Measurements from ENCODE around the gene TMEM132C. TPM values are rescaled to one million over a fixed set of nuclear protein-coding genes. Genes with fewer than 3 reads are reported as not detected.

The TMEM132C gene
- total RNA-seq, 1 donor from 2014 or later = not detected

GRCh38 chr12:128305336-128305892 is 38.4 kb downstream of the TMEM132C start:
- ChIA-PET CTCF (no interaction called here), POLR2A (no interaction called here)
- DNase-seq = no peak
- Mint-ChIP-seq H3K4me1 (no peaks in the 10 kb centered on the region), H3K4me3 (no peak overlapping the region), H3K36me3 (ENCODE audit: low read depth) (no peaks in the 10 kb centered on the region), H3K9me3 (peaks cover 5% of the 10 kb centered on the region), H3K27ac (no peak overlapping the region), H3K27me3 (no peaks in the 10 kb centered on the region)
- TF ChIP-seq, protein P1, sequence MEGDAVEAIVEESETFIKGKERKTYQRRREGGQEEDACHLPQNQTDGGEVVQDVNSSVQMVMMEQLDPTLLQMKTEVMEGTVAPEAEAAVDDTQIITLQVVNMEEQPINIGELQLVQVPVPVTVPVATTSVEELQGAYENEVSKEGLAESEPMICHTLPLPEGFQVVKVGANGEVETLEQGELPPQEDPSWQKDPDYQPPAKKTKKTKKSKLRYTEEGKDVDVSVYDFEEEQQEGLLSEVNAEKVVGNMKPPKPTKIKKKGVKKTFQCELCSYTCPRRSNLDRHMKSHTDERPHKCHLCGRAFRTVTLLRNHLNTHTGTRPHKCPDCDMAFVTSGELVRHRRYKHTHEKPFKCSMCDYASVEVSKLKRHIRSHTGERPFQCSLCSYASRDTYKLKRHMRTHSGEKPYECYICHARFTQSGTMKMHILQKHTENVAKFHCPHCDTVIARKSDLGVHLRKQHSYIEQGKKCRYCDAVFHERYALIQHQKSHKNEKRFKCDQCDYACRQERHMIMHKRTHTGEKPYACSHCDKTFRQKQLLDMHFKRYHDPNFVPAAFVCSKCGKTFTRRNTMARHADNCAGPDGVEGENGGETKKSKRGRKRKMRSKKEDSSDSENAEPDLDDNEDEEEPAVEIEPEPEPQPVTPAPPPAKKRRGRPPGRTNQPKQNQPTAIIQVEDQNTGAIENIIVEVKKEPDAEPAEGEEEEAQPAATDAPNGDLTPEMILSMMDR (IDR thresholded peaks at IDR 0.05) = no peak
- no peak for ATAC-seq (ENCODE audit: low read depth)
- intact Hi-C loops (cut with micrococcal nuclease) = no loop called here

DNA sequence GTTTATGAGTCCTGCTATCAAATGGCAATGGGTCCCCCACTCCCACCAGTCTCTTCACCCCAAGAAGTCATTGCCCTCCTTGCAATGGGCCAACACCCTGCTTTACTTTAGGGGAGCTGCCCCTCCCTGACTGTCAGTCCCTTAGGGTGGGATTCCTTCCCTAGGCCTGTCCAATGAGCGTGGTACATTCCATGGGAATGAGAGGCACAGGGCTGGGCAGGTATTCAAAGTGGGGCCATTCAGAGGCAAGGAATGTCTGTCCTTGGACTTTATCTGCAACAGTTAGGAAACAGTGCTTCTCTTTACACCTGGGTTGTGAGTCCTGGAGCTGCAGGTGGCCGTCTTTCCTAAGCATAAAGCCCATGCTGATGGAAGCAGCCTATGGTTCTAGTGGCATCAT is 40.8 kb downstream of the TMEM132C start:
- CTCF ChIA-PET = no interaction called here
- ATAC-seq (ENCODE audit: low read depth) (no peak), DNase-seq (no peak)
- H3K9me3 Mint-ChIP-seq = peaks cover 5% of the 10 kb centered on the region
- no peak overlapping the region for H3K27ac Mint-ChIP-seq
- no peaks in the 10 kb centered on the region for H3K4me1 Mint-ChIP-seq
- TF ChIP-seq, protein P1 (IDR thresholded peaks at IDR 0.05) = no peak
- no peaks in the 10 kb centered on the region for H3K27me3 Mint-ChIP-seq
- no peak overlapping the region for H3K4me3 Mint-ChIP-seq
- POLR2A ChIA-PET = no interaction called here
- H3K36me3 Mint-ChIP-seq (ENCODE audit: low read depth) = no peaks in the 10 kb centered on the region
- intact Hi-C loops (cut with micrococcal nuclease) = no loop called here

- no peaks in the 10 kb centered on the region for H3K27me3 Mint-ChIP-seq
- H3K4me3 Mint-ChIP-seq = no peak overlapping the region
- TF ChIP-seq, protein P1 (IDR thresholded peaks at IDR 0.05) = no peak
- no peaks in the 10 kb centered on the region for H3K36me3 Mint-ChIP-seq (ENCODE audit: low read depth)
- ChIA-PET CTCF (no interaction called here), POLR2A (no interaction called here)
- H3K9me3 Mint-ChIP-seq = peaks cover 2% of the 10 kb centered on the region
- intact Hi-C loops (cut with micrococcal nuclease) = no loop called here
- no peak for DNase-seq
- no peak for ATAC-seq (ENCODE audit: low read depth)
- H3K4me1 Mint-ChIP-seq = no peaks in the 10 kb centered on the region
- H3K27ac Mint-ChIP-seq = no peak overlapping the region
These were observed 45.7 kb downstream of the TMEM132C start for GRCh38 chr12:128312661-128313060.

DNA sequence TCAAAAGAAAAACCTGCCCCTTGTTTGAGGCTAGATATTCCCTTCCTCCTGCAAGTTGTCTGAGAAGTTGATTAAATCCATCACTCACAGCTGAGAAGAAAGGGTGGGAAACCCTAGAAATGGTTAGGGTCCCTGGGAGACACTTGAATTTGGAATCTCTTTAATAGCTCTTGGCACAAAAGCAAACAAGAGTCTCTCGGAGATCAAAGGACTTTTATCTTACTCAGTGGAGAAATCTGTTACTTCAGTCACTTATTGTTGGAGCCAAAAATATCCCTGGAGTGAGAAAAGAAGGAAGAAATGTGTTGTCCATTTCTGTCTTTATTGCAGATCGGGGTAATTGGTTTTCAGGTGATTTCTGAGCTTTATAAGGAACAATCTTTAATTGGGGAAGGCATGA is 47.0 kb downstream of the TMEM132C start:
- Mint-ChIP-seq H3K27me3 (no peaks in the 10 kb centered on the region), H3K4me3 (no peak overlapping the region), H3K36me3 (ENCODE audit: low read depth) (no peaks in the 10 kb centered on the region), H3K4me1 (no peaks in the 10 kb centered on the region), H3K27ac (no peak overlapping the region), H3K9me3 (peaks cover 2% of the 10 kb centered on the region)
- ChIA-PET POLR2A (no interaction called here), CTCF (no interaction called here)
- TF ChIP-seq, protein P1 (IDR thresholded peaks at IDR 0.05) = no peak
- ATAC-seq (ENCODE audit: low read depth) (no peak), DNase-seq (no peak)
- intact Hi-C loops (cut with micrococcal nuclease) = no loop called here

DNA sequence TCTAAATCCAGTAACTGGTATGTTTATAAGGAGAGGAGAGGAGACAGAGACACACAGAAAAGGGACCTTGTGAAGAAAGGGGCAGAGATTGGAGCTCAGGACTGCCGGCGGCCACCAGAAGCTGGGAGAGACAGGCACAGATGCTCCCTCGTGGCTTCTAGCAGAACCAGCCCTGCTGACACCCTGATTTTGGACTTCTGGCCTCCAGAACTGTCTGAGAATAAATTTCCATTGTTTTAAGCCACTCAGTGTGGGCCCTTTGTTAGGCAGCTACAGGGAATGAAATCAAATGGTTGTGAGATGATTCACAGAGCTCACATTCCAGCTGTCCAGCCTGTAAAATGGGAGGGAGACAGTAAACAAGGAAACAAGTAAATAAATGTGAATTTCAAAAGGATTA is 47.6 kb downstream of the TMEM132C start:
- ChIA-PET CTCF (no interaction called here), POLR2A (no interaction called here)
- Mint-ChIP-seq H3K4me3 (no peak overlapping the region), H3K4me1 (no peaks in the 10 kb centered on the region), H3K9me3 (peaks cover 2% of the 10 kb centered on the region), H3K36me3 (ENCODE audit: low read depth) (no peaks in the 10 kb centered on the region), H3K27me3 (no peaks in the 10 kb centered on the region), H3K27ac (no peak overlapping the region)
- no peak for DNase-seq
- no peak for ATAC-seq (ENCODE audit: low read depth)
- TF ChIP-seq, protein P1 (IDR thresholded peaks at IDR 0.05) = no peak
- intact Hi-C loops (cut with micrococcal nuclease) = no loop called here

Data from activated B cell treated with CpG ODN at 0.5 μM for 24 hours (primary cell).